SK-N-SH (cell line): ENCODE data around the gene SOS2. TPM values are rescaled to one million over a fixed set of nuclear protein-coding genes. Genes with fewer than 3 reads are reported as not detected.

ENCODE experiments used
- CTCF ChIA-PET: fragments of 300-600, 350-600 bp; formaldehyde crosslinking; extraction: SDS; loops from one replicate; lab custom pipeline; 2021; lab: Yijun Ruan, JAX
- POLR2A ChIA-PET: fragments of 350-600 bp; sonication (Branson Sonifier 250); formaldehyde crosslinking; extraction: SDS; loops from one replicate; lab custom pipeline; 2020; ENCODE audit warnings: antibody characterized with exemption, inconsistent platforms; lab: Yijun Ruan, JAX
- DNase-seq: peaks from one replicate; pipeline ENCODE4 v3.0.0; 2012
- H2AFZ ChIP-seq: fragments of 200-600 bp; sonication (generic); 2 replicates; pipeline ENCODE4 v1.8.1; 2016; ENCODE audit warnings: antibody characterized with exemption, mild to moderate bottlenecking, low read depth
- H3F3A ChIP-seq: fragments of 200-600 bp; sonication (generic); replicated peaks from 2 replicates; pipeline ENCODE3; 2016; ENCODE audit warnings: antibody characterized with exemption, mild to moderate bottlenecking; ENCODE audit not compliant: insufficient read depth
- H3K27ac ChIP-seq, 2 experiments: fragments of 200-500 bp in 1 of 2; fragments of 200-600 bp in 1 of 2; sonication (Bioruptor generic) in 1 of 2; sonication (generic), shearing (Covaris generic) in 1 of 2; 2 replicates each; pipeline versions ENCODE4 v1.5.1 to v1.6.1; 2014 to 2016; ENCODE audit warnings: low read depth in 2 of 2, inconsistent platforms in 1 of 2, low read length in 1 of 2, mild to moderate bottlenecking in 1 of 2, mixed read lengths in 1 of 2
- H3K27me3 ChIP-seq: fragments of 200-600 bp; sonication (generic), shearing (Covaris generic); 2 replicates; pipeline ENCODE4 v1.6.1; 2016; ENCODE audit warnings: mixed run types; ENCODE audit not compliant: insufficient read depth
- H3K36me3 ChIP-seq, 2 experiments: fragments of 200-500 bp in 1 of 2; fragments of 200-600 bp in 1 of 2; sonication (Bioruptor generic) in 1 of 2; sonication (generic) in 1 of 2; replicated peaks in 1 of 2; 2 replicates each; pipeline versions ENCODE3 to v1.5.1; 2014 to 2016; ENCODE audit warnings: low read length in 1 of 2, mild to moderate bottlenecking in 1 of 2; ENCODE audit not compliant: insufficient read depth in 2 of 2, control insufficient read depth in 1 of 2
- H3K4me1 ChIP-seq, 2 experiments: fragments of 200-500 bp in 1 of 2; fragments of 200-600 bp in 1 of 2; sonication (Bioruptor generic) in 1 of 2; sonication (generic), shearing (Covaris generic) in 1 of 2; 2 replicates each; pipeline versions ENCODE4 v1.5.1 to v1.6.1; 2014 to 2016; ENCODE audit warnings: low read depth in 1 of 2, low read length in 1 of 2, mixed run types in 1 of 2; ENCODE audit not compliant: insufficient read depth in 2 of 2, control insufficient read depth in 1 of 2
- H3K4me2 ChIP-seq: fragments of 200-600 bp; sonication (generic), shearing (Covaris generic); 2 replicates; pipeline ENCODE4 v1.6.1; 2017; ENCODE audit warnings: mixed run types
- H3K4me3 ChIP-seq, 2 experiments: fragments of 200-500 bp in 1 of 2; fragments of 200-600 bp in 1 of 2; sonication (Bioruptor generic) in 1 of 2; sonication (generic), shearing (Covaris generic) in 1 of 2; 2 replicates each; pipeline versions ENCODE4 v1.5.1 to v1.8.1; 2014 to 2016; ENCODE audit warnings: low read depth in 2 of 2, inconsistent platforms in 1 of 2, low read length in 1 of 2, mild to moderate bottlenecking in 1 of 2, mixed read lengths in 1 of 2, moderate library complexity in 1 of 2
- H3K79me2 ChIP-seq: fragments of 200-600 bp; sonication (generic); 2 replicates; pipeline ENCODE4 v1.8.1; 2017; ENCODE audit warnings: mild to moderate bottlenecking; ENCODE audit not compliant: insufficient read depth
- H3K9ac ChIP-seq: fragments of 200-600 bp; sonication (generic); 2 replicates; pipeline ENCODE4 v1.6.1; 2017; ENCODE audit warnings: mixed run types
- H3K9me2 ChIP-seq: fragments of 200-600 bp; sonication (generic); 2 replicates; pipeline ENCODE4 v1.6.1; 2017; ENCODE audit warnings: mixed run types
- H3K9me3 ChIP-seq: fragments of 200-600 bp; sonication (generic); 2 replicates; pipeline ENCODE4 v1.6.1; 2017; ENCODE audit warnings: mixed run types, mild to moderate bottlenecking, moderate library complexity
- H4K20me1 ChIP-seq: fragments of 200-600 bp; sonication (generic); 2 replicates; pipeline ENCODE4 v1.6.1; 2017; ENCODE audit warnings: mild to moderate bottlenecking, mixed run types; ENCODE audit not compliant: insufficient read depth
- CTCF ChIP-seq: fragments of 200-600 bp; sonication (generic); IDR thresholded peaks from 2 replicates; pipeline ENCODE4 v1.6.1; 2017; ENCODE audit warnings: antibody characterized with exemption, mild to moderate bottlenecking, moderate library complexity
- EP300 ChIP-seq, 2 experiments: IDR thresholded peaks; 2 replicates each; pipeline versions ENCODE4 v1.4.0 to v1.6.1; 2012; ENCODE audit warnings: borderline replicate concordance in 1 of 2, low read depth in 1 of 2, low read length in 1 of 2
- FOSL2 ChIP-seq: IDR thresholded peaks from 2 replicates; pipeline ENCODE4 v1.4.0; 2012; ENCODE audit warnings: low read depth, mild to moderate bottlenecking, moderate library complexity, borderline replicate concordance
- FOXJ3 ChIP-seq: sonication (generic); formaldehyde crosslinking; IDR thresholded peaks from 2 replicates; pipeline ENCODE4 v1.5.1; 2020; ENCODE audit warnings: mild to moderate bottlenecking, missing genetic modification reagents
- FOXM1 ChIP-seq: IDR thresholded peaks from 2 replicates; pipeline ENCODE4 v1.4.0; 2012; ENCODE audit warnings: low read depth, mild to moderate bottlenecking
- GABPA ChIP-seq: IDR thresholded peaks from 2 replicates; pipeline ENCODE4 v1.4.0; 2012; ENCODE audit warnings: low read depth, mild to moderate bottlenecking
- GATA2 ChIP-seq: sonication (generic); formaldehyde crosslinking; IDR thresholded peaks from 2 replicates; pipeline ENCODE4 v1.5.0; 2020; ENCODE audit warnings: mild to moderate bottlenecking, missing genetic modification reagents
- MXI1 ChIP-seq: IDR thresholded peaks from 2 replicates; pipeline ENCODE4 v1.6.1; 2012; ENCODE audit warnings: mild to moderate bottlenecking, low read depth, low read length, improper control_type of control experiment
- NFIC ChIP-seq: IDR thresholded peaks from 2 replicates; pipeline ENCODE4 v1.4.0; 2012; ENCODE audit warnings: borderline replicate concordance
- NRF1 ChIP-seq: IDR thresholded peaks from 2 replicates; pipeline ENCODE4 v1.6.1; 2012; ENCODE audit warnings: low read depth, mild to moderate bottlenecking, low read length
- RFX5 ChIP-seq: IDR thresholded peaks from 2 replicates; pipeline ENCODE4 v1.6.1; 2012; ENCODE audit warnings: mild to moderate bottlenecking, improper control_type of control experiment, low read length
- SIN3A ChIP-seq: IDR thresholded peaks from 2 replicates; pipeline ENCODE4 v1.6.1; 2012; ENCODE audit warnings: low read depth, mild to moderate bottlenecking, low read length, moderate library complexity, borderline replicate concordance
- TEAD4 ChIP-seq: IDR thresholded peaks from 2 replicates; pipeline ENCODE4 v1.4.0; 2012; ENCODE audit warnings: mild to moderate bottlenecking, borderline replicate concordance; ENCODE audit not compliant: insufficient read depth
- YY1 ChIP-seq: IDR thresholded peaks from 2 replicates; pipeline ENCODE4 v1.4.0; 2012; ENCODE audit warnings: low read depth, mild to moderate bottlenecking
- WGBS: methylation state at CpG from one replicate; pipeline ENCODE4 v1.1.6; 2017; ENCODE audit warnings: low lambda C conversion rate; 5-methylcytosine and 5-hydroxymethylcytosine counted together
- polyA plus RNA-seq, 3 experiments: library from polyadenylated mRNA; depleted of rRNA; stranded (reverse); fragments of >200 nt; gene quantifications; 2 replicates each; pipeline ENCODE4 v1.2.3, GENCODE V29; 2012

Gene SOS2
- polyA plus RNA-seq, 1 of the 3 experiments (the other 2 are of a cell fraction), result 6.2 TPM

- peaks cover 0 to 10% of the 10 kb centered on the region in 2 experiments for H3K36me3 ChIP-seq
- POLR2A ChIA-PET, result no interaction called here
- peaks cover 15% of the 10 kb centered on the region for H3F3A ChIP-seq
- TF ChIP-seq GATA2 (CRISPR knock-in tag) (no peak), YY1 (no peak), GABPA (no peak), EP300 (IDR thresholded peaks at IDR 0.05; ENCODE audit: borderline replicate concordance in 1 of 2, low read depth in 1 of 2, low read length in 1 of 2) (no peak), NRF1 (no peak), TEAD4 (no peak), MXI1 (no peak), RFX5 (no peak), SIN3A (no peak), NFIC (no peak), FOSL2 (no peak), FOXM1 (no peak), FOXJ3 (CRISPR knock-in tag) (no peak)
- TF ChIP-seq, all 33 proteins: peak for 0
- Histone ChIP-seq H3K27me3 (no peaks in the 10 kb centered on the region), H3K9me3 (no peaks in the 10 kb centered on the region), H3K4me1 (peaks cover 0 to 7% of the 10 kb centered on the region in 2 experiments; a peak in 2 of 4 replicates), H3K9ac (no peak overlapping the region), H2AFZ (no peak overlapping the region), H4K20me1 (peaks cover 15% of the 10 kb centered on the region), H3K79me2 (peaks cover 26% of the 10 kb centered on the region), H3K9me2 (no peaks in the 10 kb centered on the region), H3K27ac (no peak overlapping the region), H3K4me3 (no peak overlapping the region), H3K4me2 (no peak overlapping the region)
- no peak for DNase-seq
- WGBS, result 91% methylated on average over 14 of the region's 14 CpGs
- CTCF ChIA-PET, result interaction anchor here (0.5 to 2.1 kb wide), 2 partner anchors 354 to 373 kb away, joined by 3 to 6 read pairs; no protein-coding TSS in a partner anchor
Observed at GRCh38 chr14:50233166-50233950, 2.0 kb upstream of the SOS2 start.

GRCh38 chr14:50232276-50232642, 881 bp upstream of the SOS2 start:
- Histone ChIP-seq H3K27me3 (no peaks in the 10 kb centered on the region), H4K20me1 (peaks cover 24% of the 10 kb centered on the region), H3F3A (peaks cover 15% of the 10 kb centered on the region), H3K9me3 (no peaks in the 10 kb centered on the region), H2AFZ (peak overlapping the region; percentile 99), H3K9me2 (no peaks in the 10 kb centered on the region), H3K27ac (peak overlapping the region; percentile 87 to 95), H3K4me3 (peak overlapping the region; percentile 69 to 74), H3K9ac (peak overlapping the region; percentile 79), H3K4me1 (peaks cover 0 to 7% of the 10 kb centered on the region in 2 experiments; a peak in 2 of 4 replicates), H3K4me2 (peak overlapping the region; percentile 90), H3K36me3 (peaks cover 0 to 14% of the 10 kb centered on the region in 2 experiments), H3K79me2 (peaks cover 37% of the 10 kb centered on the region)
- CTCF ChIA-PET, result interaction anchor here (1.0 to 2.1 kb wide), 5 partner anchors 14 to 370 kb away, joined by 3 to 6 read pairs (median 3); partner anchors contain the start of gene VCPKMT
- TF ChIP-seq CTCF (no peak), MXI1 (peak; percentile 15; the same call in 1 of the 2 replicates)
- WGBS, result 54% methylated on average over 13 of the region's 13 CpGs
- POLR2A ChIA-PET, result interaction anchor here (0.6 kb wide), 1 partner anchor 120 kb away, joined by 4 read pairs; no protein-coding TSS in a partner anchor
- DNase-seq, result no peak
